ENCODE measurements around the gene TMEM151A.

TMEM151A gene

GRCh38 chr11:66341502-66342126 is 49.9 kb downstream of the TMEM151A start:
- Histone ChIP-seq H3K4me2 (ENCODE audit: low read depth, low read length) (no peak overlapping the region), H3K36me3 (replicated peaks; ENCODE audit: insufficient read depth, low read length) (no peaks in the 10 kb centered on the region), H3F3A (ENCODE audit: insufficient read depth, low read length) (no peaks in the 10 kb centered on the region), H3K9me3 (replicated peaks; ENCODE audit: insufficient read depth, low read length) (no peaks in the 10 kb centered on the region), H4K20me1 (ENCODE audit: insufficient read depth, low read length) (no peaks in the 10 kb centered on the region), H3K27me3 (replicated peaks; ENCODE audit: insufficient read depth, low read length) (no peaks in the 10 kb centered on the region), H3K9me2 (replicated peaks; ENCODE audit: insufficient read depth, low read length) (no peaks in the 10 kb centered on the region), H3K27ac (ENCODE audit: low read length) (no peak overlapping the region), H2AFZ (ENCODE audit: low read length) (no peak overlapping the region), H3K79me2 (ENCODE audit: low read length) (peaks cover 20% of the 10 kb centered on the region), H3K4me3 (ENCODE audit: low read length) (no peak overlapping the region), H3K9ac (ENCODE audit: low read length) (no peak overlapping the region), H3K4me1 (ENCODE audit: low read length) (peaks cover 9% of the 10 kb centered on the region)
- no peak for DNase-seq
- TF ChIP-seq EZH2phosphoT487 (IDR thresholded peaks at IDR 0.05; ENCODE audit: low read length): no peak
- no peak for TF ChIP-seq CTCF (IDR thresholded peaks at IDR 0.05; ENCODE audit: low read length)
- TF ChIP-seq EZH2 (optimal IDR thresholded peaks at IDR 0.05; ENCODE audit: low read depth, low read length): no peak

- Histone ChIP-seq H3K9me2 (replicated peaks; ENCODE audit: insufficient read depth, low read length) (no peaks in the 10 kb centered on the region), H3K9ac (ENCODE audit: low read length) (no peak overlapping the region), H3K36me3 (replicated peaks; ENCODE audit: insufficient read depth, low read length) (no peaks in the 10 kb centered on the region), H4K20me1 (ENCODE audit: insufficient read depth, low read length) (no peaks in the 10 kb centered on the region), H3K4me3 (ENCODE audit: low read length) (no peak overlapping the region), H3K9me3 (replicated peaks; ENCODE audit: insufficient read depth, low read length) (no peaks in the 10 kb centered on the region), H3F3A (ENCODE audit: insufficient read depth, low read length) (peaks cover 1% of the 10 kb centered on the region; the same call in 1 of the 2 replicates), H3K4me1 (ENCODE audit: low read length) (peaks cover 12% of the 10 kb centered on the region), H2AFZ (ENCODE audit: low read length) (no peak overlapping the region), H3K79me2 (ENCODE audit: low read length) (peaks cover 20% of the 10 kb centered on the region), H3K27ac (ENCODE audit: low read length) (no peak overlapping the region), H3K4me2 (ENCODE audit: low read depth, low read length) (no peak overlapping the region), H3K27me3 (replicated peaks; ENCODE audit: insufficient read depth, low read length) (no peaks in the 10 kb centered on the region)
- TF ChIP-seq CTCF (IDR thresholded peaks at IDR 0.05; ENCODE audit: low read length) (no peak), EZH2 (optimal IDR thresholded peaks at IDR 0.05; ENCODE audit: low read depth, low read length) (no peak), EZH2phosphoT487 (IDR thresholded peaks at IDR 0.05; ENCODE audit: low read length) (no peak)
- no peak for DNase-seq
Observed at GRCh38 chr11:66343176-66343575, 51.5 kb downstream of the TMEM151A start.

GRCh38 chr11:66344550-66345315 is 53.0 kb downstream of the TMEM151A start, which contains the start of gene BRMS1:
BRMS1 (minus strand) TSS chr11:66345104; CDS start chr11:66342234, 2,870 bp downstream.
- peak within 1 kb of the TSS; percentile 35; the same call in 1 of the 2 replicates for H3K27ac ChIP-seq (ENCODE audit: low read length)
- peaks cover 9% of the 10 kb centered on the region; the same call in 1 of the 2 replicates for H3F3A ChIP-seq (ENCODE audit: insufficient read depth, low read length)
- H4K20me1 ChIP-seq (ENCODE audit: insufficient read depth, low read length): no peaks in the 10 kb centered on the region
- no peaks in the 10 kb centered on the region for H3K36me3 ChIP-seq (replicated peaks; ENCODE audit: insufficient read depth, low read length)
- peak within 1 kb of the TSS; percentile 79 for H2AFZ ChIP-seq (ENCODE audit: low read length)
- peak within 1 kb of the TSS; percentile 97 for H3K4me3 ChIP-seq (ENCODE audit: low read length)
- H3K9me3 ChIP-seq (replicated peaks; ENCODE audit: insufficient read depth, low read length): no peaks in the 10 kb centered on the region
- peak within 1 kb of the TSS; percentile 81 for H3K9ac ChIP-seq (ENCODE audit: low read length)
- peaks cover 12% of the 10 kb centered on the region for H3K4me1 ChIP-seq (ENCODE audit: low read length)
- TF ChIP-seq EZH2 (optimal IDR thresholded peaks at IDR 0.05; ENCODE audit: low read depth, low read length): no peak
- peak; percentile 19; the same call in 1 of the 2 replicates for TF ChIP-seq CTCF (IDR thresholded peaks at IDR 0.05; ENCODE audit: low read length)
- peak; percentile 97 for DNase-seq
- no peaks in the 10 kb centered on the region for H3K9me2 ChIP-seq (replicated peaks; ENCODE audit: insufficient read depth, low read length)
- H3K27me3 ChIP-seq (replicated peaks; ENCODE audit: insufficient read depth, low read length): no peaks in the 10 kb centered on the region
- H3K79me2 ChIP-seq (ENCODE audit: low read length): peaks cover 20% of the 10 kb centered on the region
- H3K4me2 ChIP-seq (ENCODE audit: low read depth, low read length): peak within 1 kb of the TSS; percentile 98
